GM12875 (cell line): ENCODE results near the gene VIT.
"Not testable (repeated sequence)": the region's sequence is repeated elsewhere in the genome, so short reads cannot be mapped to it uniquely, and the experiment has no call there.

ENCODE experiments used
- H3K4me3 ChIP-seq: one replicate; pipeline ENCODE4 v1.5.1; 2011; ENCODE audit warnings: low read depth, low read length, control low read depth
- CTCF ChIP-seq: IDR thresholded peaks from 2 replicates; pipeline ENCODE4 v1.5.1; 2011; ENCODE audit warnings: low read depth, mild to moderate bottlenecking, control low read depth, inconsistent platforms, low read length, moderate library complexity, borderline replicate concordance; ENCODE audit not compliant: insufficient read depth

The VIT gene

DNA sequence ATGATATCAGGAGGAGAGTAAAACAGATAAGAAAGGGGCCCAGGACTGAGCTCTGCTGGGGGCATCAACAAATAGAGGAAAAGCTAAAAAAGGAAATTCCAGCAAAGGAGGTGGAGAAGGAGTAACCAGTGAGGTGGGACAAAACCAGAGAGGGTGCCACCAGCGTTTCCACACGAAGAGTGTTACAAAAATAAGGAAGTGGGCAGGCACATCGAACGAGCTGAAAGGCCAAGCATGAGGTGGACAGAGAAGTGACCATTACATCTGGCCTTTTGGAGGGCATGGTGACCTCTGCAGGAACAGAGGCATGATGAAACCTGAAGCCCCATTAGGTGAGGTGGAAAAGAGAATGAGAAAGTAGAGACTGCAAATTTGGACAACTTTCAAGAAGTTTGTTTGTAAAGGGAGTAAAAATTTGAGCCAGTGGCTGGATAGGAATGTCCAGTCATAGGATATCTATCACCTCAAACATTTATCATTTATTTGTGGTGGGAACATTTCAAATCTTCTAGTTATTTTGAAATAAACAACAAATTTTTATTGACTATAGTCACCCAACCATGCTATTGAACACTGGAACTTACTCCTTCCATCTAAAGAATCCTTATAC, 18.4 kb upstream of the VIT start:
- TF ChIP-seq CTCF = no peak
- no peak overlapping the region for H3K4me3 ChIP-seq

DNA sequence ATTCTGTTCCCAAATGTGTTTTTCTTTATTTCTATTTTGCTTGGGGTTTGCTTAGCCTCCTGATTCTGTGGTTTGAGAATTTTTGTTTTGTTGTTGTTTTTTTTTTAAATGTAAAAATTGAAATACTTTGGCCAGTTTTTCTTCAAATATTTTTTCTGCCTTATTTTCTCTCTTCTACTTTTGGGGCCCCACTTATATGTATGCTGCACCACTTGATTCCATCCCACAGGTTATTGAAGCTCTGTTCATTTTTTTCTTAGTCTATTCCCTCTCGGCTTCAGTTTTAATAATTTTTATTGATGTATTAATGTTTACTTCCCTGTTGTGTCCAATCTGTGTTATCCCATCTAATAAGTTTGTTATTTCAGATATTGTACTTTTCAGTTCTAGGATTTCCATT, 17.7 kb upstream of the VIT start:
- no peak overlapping the region for H3K4me3 ChIP-seq
- TF ChIP-seq CTCF = no peak

- TF ChIP-seq CTCF = no peak
- no peak overlapping the region for H3K4me3 ChIP-seq
Observed at GRCh38 chr2:36680012-36680411, 16.5 kb upstream of the VIT start.

GRCh38 chr2:36682562-36682961, 13.9 kb upstream of the VIT start:
- no peak for TF ChIP-seq CTCF
- no peak overlapping the region for H3K4me3 ChIP-seq

GRCh38 chr2:36683002-36683401, 13.5 kb upstream of the VIT start:
- no peak for TF ChIP-seq CTCF
- H3K4me3 ChIP-seq = no peak overlapping the region

- H3K4me3 ChIP-seq = not testable (repeated sequence)
Observed at GRCh38 chr2:36688291-36688690, 8.2 kb upstream of the VIT start.

DNA sequence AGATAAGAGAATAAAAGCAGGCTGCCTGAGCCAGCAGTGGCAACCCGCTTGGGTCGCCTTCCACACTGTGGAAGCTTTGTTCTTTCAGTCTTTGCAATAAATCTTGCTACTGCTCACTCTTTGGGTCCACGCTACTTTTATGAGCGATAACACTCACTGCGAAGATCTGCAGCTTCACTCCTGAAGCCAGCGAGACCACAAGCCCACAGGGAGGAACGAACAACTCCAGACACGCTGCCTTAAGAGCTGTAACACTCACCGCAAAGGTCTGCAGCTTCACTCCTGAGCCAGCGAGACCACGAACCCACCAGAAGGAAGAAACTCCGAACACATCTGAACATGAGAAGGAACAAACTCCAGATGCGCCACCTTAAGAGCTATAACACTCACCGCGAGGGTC, 7.5 kb upstream of the VIT start:
- not testable (repeated sequence) for H3K4me3 ChIP-seq

- no peak for TF ChIP-seq CTCF
- H3K4me3 ChIP-seq = no peak overlapping the region
Observed at GRCh38 chr2:36692121-36692520, 4.4 kb upstream of the VIT start.

DNA sequence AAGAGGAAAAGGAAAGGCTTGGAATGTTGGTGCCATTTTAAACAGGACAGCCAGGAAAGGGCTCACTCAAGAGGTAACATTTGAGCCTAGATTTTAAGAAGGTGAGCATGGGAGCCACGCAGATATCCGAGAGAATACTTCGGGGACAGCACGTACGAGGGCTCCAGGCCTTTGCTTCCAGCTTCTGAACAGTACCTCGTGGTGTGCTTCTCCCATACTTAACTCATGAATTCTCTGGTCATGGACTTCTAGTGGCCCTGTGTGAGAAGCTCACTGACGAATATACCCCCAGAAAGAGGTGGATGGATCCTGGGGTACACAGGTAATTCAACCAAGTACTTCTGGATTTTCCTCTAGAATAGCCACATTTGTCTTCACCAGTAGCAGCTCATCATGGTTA, 2.7 kb upstream of the VIT start:
- H3K4me3 ChIP-seq = no peak overlapping the region
- TF ChIP-seq CTCF = no peak
